HG03575 (cell line): ENCODE data around the gene HTR6.

ENCODE experiments used
- ATAC-seq: cut with Tn5 transposase; IDR thresholded peaks from one replicate; pipeline ENCODE4 v1.9.1; 2021; ENCODE audit not compliant: unreplicated experiment, insufficient number of reproducible peaks, low FRiP score; ENCODE audit errors: extremely low read depth

Gene HTR6

GRCh38 chr1:19706136-19706535 is 41.5 kb downstream of the HTR6 start:
- ATAC-seq = no peak

- ATAC-seq = no peak
These were observed 44.0 kb downstream of the HTR6 start for GRCh38 chr1:19708567-19709110.

GRCh38 chr1:19709260-19709793 is 44.7 kb downstream of the HTR6 start:
- no peak for ATAC-seq

GRCh38 chr1:19710825-19711611 is 46.3 kb downstream of the HTR6 start:
- ATAC-seq = no peak

GRCh38 chr1:19712928-19713327 is 48.3 kb downstream of the HTR6 start:
- no peak for ATAC-seq

GRCh38 chr1:19715334-19716203 is 50.9 kb downstream of the HTR6 start:
- ATAC-seq = no peak

GRCh38 chr1:19717467-19717866 is 52.8 kb downstream of the HTR6 start:
- ATAC-seq = no peak

- no peak for ATAC-seq
These were observed 55.5 kb downstream of the HTR6 start for GRCh38 chr1:19720174-19720573.

- no peak for ATAC-seq
These were observed 56.3 kb downstream of the HTR6 start for GRCh38 chr1:19720973-19721372.

GRCh38 chr1:19723874-19724273 is 59.2 kb downstream of the HTR6 start:
- ATAC-seq = no peak

- no peak for ATAC-seq
These were observed 60.9 kb downstream of the HTR6 start for GRCh38 chr1:19725606-19726005.

GRCh38 chr1:19728413-19729145 is 63.9 kb downstream of the HTR6 start:
- no peak for ATAC-seq

GRCh38 chr1:19730232-19730631 is 65.6 kb downstream of the HTR6 start:
- no peak for ATAC-seq
